ENCODE measurements around the gene COL18A1.

Gene COL18A1

GRCh38 chr21:45509566-45510465 lies 104.9 kb downstream of the COL18A1 start:
- DNase-seq: no peak

GRCh38 chr21:45510466-45510955 lies 105.5 kb downstream of the COL18A1 start:
- DNase-seq: no peak

DNA sequence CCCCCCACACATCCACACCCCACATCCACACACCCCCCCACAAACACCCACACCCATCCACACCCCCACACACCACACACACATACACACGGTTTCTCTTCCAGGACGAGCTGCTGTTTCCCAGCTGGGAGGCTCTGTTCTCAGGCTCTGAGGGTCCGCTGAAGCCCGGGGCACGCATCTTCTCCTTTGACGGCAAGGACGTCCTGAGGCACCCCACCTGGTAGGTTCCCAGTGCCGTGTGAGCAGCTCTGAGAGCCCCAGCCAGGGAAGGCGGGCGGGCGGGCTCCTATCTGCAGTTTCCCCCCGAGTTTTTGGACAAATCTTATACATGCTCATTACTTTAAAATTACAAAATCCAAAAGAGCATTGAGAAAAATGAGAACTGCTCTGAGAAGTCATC lies 106.0 kb downstream of the COL18A1 start:
- DNase-seq: no peak

GRCh38 chr21:45511661-45512431 lies 106.9 kb downstream of the COL18A1 start:
- DNase-seq: no peak

- DNase-seq: no peak
Observed at GRCh38 chr21:45512626-45513002, 107.6 kb downstream of the COL18A1 start.

DNA sequence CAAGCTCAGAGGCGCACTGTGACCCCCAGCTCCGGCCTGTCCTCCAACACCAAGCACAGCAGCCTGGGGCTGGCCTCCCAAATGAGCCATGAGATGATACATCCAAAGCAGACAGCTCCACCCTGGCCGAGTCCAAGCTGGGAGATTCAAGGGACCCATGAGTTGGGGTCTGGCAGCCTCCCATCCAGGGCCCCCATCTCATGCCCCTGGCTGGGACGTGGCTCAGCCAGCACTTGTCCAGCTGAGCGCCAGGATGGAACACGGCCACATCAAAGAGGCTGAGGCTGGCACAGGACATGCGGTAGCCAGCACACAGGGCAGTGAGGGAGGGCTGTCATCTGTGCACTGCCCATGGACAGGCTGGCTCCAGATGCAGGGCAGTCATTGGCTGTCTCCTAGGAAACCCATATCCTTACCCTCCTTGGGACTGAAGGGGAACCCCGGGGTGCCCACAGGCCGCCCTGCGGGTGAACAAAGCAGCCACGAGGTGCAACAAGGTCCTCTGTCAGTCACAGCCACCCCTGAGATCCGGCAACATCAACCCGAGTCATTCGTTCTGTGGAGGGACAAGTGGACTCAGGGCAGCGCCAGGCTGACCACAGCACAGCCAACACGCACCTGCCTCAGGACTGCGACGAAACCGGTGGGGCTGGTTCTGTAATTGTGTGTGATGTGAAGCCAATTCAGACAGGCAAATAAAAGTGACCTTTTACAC lies 108.2 kb downstream of the COL18A1 start:
- no peak for DNase-seq

- no peak for DNase-seq
Observed at GRCh38 chr21:45513741-45514310, 108.9 kb downstream of the COL18A1 start.

- DNase-seq: no peak
Observed at GRCh38 chr21:45514311-45515021, 109.5 kb downstream of the COL18A1 start.

DNA sequence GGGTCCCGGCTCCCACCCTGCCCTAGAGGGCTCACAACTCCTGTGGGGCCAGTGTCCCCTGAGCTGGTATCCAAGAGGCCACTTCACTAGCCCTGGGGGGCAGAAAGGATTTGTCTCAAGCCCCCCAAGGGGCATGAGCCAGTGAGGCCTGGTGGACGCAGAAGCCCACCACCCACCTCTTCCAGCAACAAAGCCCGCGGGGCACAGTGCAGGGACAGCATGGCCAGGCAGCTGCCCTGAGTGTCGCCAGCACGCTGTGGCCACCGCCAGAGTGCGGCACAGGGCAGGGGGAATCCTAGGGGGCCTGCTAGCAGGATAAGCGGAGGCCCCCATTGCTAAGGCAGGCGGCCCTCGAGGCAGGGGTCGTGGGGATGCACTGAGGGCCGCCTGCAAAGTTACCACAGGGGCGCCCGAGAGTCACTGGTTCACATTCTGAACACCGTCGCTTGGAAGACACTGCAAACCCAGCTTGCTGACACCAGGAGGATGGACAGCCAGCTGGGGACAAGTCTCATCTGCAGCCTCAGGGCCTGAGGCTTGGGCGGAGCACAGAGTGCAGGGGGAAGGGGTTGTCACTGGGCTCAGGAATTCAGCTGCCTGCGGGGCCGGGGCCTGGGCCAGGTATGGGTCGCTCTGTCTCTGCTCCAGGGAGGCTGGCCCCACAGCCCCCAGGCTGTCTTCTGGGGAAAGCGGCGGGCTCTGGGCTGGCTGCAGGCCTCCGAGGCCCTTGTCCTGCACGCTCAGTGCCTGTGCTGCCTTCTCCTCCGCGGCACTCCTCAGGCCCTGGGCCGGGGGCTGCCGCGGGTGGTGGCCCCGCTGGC lies 110.5 kb downstream of the COL18A1 start:
- no peak for DNase-seq

DNA sequence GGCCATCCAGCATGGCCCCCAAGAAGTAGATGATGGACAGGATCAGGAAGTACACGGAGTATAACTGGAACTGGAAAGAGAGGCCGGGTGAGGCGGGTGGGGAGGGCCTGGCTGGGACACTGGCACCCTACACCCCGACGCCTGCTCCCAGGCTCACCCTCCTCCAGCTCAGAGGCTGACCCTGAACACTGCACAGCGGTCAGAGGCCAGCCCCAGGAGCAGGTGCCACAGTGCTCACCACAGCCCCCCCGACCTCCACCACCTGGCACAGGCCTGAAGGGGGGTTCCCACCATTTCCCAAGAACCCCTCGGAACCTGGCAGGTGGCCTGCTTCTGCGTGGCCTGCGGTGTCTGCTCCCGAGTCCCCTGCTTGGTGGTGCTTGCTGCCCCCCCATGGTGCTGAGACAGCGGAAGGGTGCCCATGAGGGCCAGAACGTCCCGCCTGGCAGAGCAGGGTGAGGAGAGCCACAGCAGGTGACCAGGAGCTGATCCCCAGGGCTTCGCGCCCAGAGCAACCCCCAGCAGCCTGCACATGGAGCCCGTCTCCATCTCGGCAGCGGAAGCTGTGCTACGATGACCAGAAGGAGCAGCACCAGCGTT lies 111.2 kb downstream of the COL18A1 start:
- no peak for DNase-seq

DNA sequence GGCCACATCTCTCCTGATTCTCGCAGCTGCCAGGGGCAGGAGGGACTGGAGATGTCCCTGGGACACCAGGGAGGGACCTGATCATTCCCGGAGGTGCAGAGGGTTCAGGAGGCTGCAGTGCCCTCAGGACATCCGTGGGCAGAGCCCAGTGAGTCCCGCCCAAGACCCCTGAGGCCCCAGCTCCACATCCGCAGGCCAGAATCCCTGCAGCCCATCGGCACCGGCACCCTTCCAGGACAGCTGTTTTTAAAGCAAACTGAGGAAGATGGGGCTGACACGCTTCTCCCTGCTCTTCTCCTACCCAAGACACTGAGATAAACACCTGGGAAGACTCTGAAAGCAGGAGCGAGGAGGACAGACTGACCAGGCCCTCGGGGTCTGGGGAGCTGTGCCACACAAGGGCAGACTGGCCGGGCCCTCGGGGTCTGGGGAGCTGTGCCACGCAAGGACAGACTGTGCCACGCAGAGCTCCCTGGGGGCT lies 111.7 kb downstream of the COL18A1 start:
- no peak for DNase-seq

GRCh38 chr21:45517249-45518065 lies 112.5 kb downstream of the COL18A1 start:
- DNase-seq: peak; percentile 18 to 42

DNA sequence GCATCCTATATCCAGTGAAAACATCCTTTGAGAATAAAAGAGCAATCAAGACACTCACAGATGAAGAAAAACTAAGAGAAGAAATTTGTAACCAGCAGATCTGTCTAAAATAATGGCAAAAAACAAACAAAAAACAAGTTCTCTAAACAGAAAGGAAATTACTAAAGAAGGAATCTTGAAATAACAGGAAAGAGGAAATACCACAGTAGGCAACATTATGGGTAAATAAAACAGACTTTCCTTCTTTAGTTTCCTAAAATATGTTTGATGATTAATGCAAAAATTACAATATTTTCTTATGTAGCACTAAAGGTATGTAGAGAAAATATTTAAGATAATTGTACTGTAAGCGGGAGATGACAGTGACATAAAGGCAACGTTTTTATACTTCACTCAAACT lies 113.8 kb downstream of the COL18A1 start:
- DNase-seq: no peak

DNA sequence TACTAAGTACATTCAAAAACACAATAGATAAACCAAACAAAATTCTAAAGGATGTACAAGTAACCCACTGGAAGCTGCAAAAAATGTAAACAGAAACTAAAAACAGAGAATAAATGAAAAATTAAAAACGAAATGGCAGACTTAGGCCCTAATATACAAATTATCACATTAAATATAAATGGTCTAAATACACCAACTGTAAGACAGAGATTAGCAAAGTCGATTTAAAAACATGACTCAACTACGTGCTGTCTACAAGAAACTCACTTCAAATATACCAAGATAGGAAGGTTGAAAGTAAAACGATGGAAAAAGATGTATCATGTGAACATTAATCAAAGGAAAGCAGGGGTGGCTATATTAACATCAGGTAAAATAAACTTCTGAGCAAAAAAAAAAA lies 114.2 kb downstream of the COL18A1 start:
- no peak for DNase-seq

- DNase-seq: no peak
Observed at GRCh38 chr21:45521241-45521640, 116.3 kb downstream of the COL18A1 start.

DNA sequence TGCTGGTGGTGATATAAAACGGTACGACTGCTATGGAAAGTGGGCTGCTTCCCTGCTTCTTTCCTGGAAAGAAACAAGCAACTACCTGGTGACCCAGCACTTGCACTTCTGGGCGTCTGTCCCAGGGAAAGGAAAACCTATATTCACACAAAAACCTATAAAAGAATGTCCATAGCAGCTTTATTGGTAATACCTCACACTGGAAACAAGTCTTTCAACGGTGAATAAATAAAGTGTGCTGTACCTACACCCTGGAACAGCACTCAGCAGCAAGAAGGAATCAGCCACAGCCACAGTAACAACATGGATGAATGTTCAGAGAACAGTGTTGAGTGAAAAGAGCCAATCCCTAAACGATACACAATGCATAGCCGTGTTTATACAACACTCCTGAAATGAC lies 117.4 kb downstream of the COL18A1 start:
- no peak for DNase-seq

GRCh38 chr21:45522986-45523385 lies 118.0 kb downstream of the COL18A1 start:
- no peak for DNase-seq

GRCh38 chr21:45523411-45524101 lies 118.6 kb downstream of the COL18A1 start:
- DNase-seq: no peak

DNA sequence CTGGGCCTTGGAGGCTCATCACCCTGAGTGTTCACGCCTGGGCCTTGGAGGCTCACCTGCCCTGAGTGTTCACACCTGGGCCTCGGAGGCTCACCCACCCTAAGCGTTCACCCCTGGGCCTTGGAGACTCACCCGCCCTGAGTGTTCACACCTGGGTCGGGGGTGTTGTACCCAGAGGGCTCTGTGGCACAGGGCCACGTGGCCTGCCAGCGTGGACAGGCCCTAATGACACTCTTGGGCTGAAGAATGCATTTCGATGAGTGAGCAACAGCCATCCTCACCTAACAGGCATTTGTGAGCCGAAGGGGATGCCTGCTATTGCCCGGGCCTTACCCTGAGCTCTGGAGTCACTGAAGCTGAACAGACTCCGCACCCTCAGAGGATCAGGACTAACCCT lies 119.8 kb downstream of the COL18A1 start:
- DNase-seq: no peak

Data from CD4-positive, alpha-beta T cell treated with Interleukin-1 beta for 1 hour (primary cell).